Natural killer cell (primary cell): ENCODE results near the gene GSDMA. TPM values are rescaled to one million over a fixed set of nuclear protein-coding genes. Genes with fewer than 3 reads are reported as not detected.

Experiments
- ATAC-seq, 3 donors: fragments of 150-1000 bp in 2 of 3; fragments of 200-7000 bp in 1 of 3; cut with Tn5 transposase; 1 replicate in 1 of 3; 2 replicates in 2 of 3; pipeline ENCODE4 v1.10.0; 2021; ENCODE audit warnings: mild to moderate bottlenecking in 2 of 3, moderate library complexity in 2 of 3
- DNase-seq, 2 donors: peaks; one replicate each; pipeline versions ENCODE4 v3.0.0 to v3.0.0-alpha.2; 2013 to 2021; ENCODE audit warnings: mixed read lengths in 1 of 2
- H3K27ac ChIP-seq: one replicate; pipeline ENCODE4 v1.5.1; 2013; ENCODE audit warnings: mild to moderate bottlenecking, low read length
- H3K27me3 ChIP-seq: one replicate; pipeline ENCODE4 v1.6.1; 2013; ENCODE audit warnings: low read length; ENCODE audit not compliant: control insufficient read depth, insufficient read depth
- H3K36me3 ChIP-seq: one replicate; pipeline ENCODE4 v1.6.1; 2013; ENCODE audit warnings: low read length; ENCODE audit not compliant: control insufficient read depth, insufficient read depth
- H3K4me1 ChIP-seq: one replicate; pipeline ENCODE4 v1.6.1; 2013; ENCODE audit warnings: low read length; ENCODE audit not compliant: control insufficient read depth, insufficient read depth
- H3K4me3 ChIP-seq: one replicate; pipeline ENCODE4 v1.5.1; 2013; ENCODE audit warnings: low read length
- H3K9me3 ChIP-seq: one replicate; pipeline ENCODE4 v1.6.1; 2013; ENCODE audit warnings: low read length; ENCODE audit not compliant: control insufficient read depth, insufficient read depth
- H3K27ac Mint-ChIP-seq, 2 donors: one replicate each; pipeline ENCODE4 v1.8.0; 2022; ENCODE audit warnings: mild to moderate bottlenecking in 2 of 2, mixed read lengths in 2 of 2, moderate library complexity in 1 of 2
- H3K27me3 Mint-ChIP-seq, 2 donors: one replicate each; pipeline ENCODE4 v1.8.0; 2022; ENCODE audit warnings: low read depth in 2 of 2, mixed read lengths in 2 of 2
- H3K36me3 Mint-ChIP-seq: one replicate; pipeline ENCODE4 v1.8.0; 2022; ENCODE audit warnings: mixed read lengths
- H3K4me1 Mint-ChIP-seq, 2 donors: one replicate each; pipeline ENCODE4 v1.8.0; 2022; ENCODE audit warnings: mixed read lengths in 2 of 2
- H3K4me3 Mint-ChIP-seq: one replicate; pipeline ENCODE4 v1.8.0; 2022; ENCODE audit warnings: mild to moderate bottlenecking, moderate library complexity, mixed read lengths
- H3K9me3 Mint-ChIP-seq, 2 donors: one replicate each; pipeline ENCODE4 v1.8.0; 2022; ENCODE audit warnings: mixed read lengths in 2 of 2
- WGBS: methylation state at CpG from one replicate; pipeline ENCODE4 v1.1.7; 2013; ENCODE audit warnings: missing lambda C conversion rate; ENCODE audit not compliant: insufficient coverage; 5-methylcytosine and 5-hydroxymethylcytosine counted together
- intact Hi-C: fragments of 100-400 bp; cut with micrococcal nuclease; formaldehyde crosslinking; loops from one replicate; pipeline ENCODE4 v1.14.2; 2022
- total RNA-seq, 4 donors: library from RNA; stranded (reverse); fragments of 120-200 nt in 1 of 4; gene quantifications; one replicate each; pipeline versions ENCODE4 v1.2.3 to v1.2.4, GENCODE V29; 2013 to 2022
- TF ChIP-seq, protein P1 (sequence below): fragments of 200-600 bp; IDR thresholded peaks from one replicate; pipeline ENCODE4 v1.8.0; 2022; ENCODE audit warnings: antibody characterized with exemption

The GSDMA gene
- total RNA-seq, 3 donors from 2014 or later (not counting 1 experiment from before 2014, with no cell fraction given): 1.1 to 3.2 (median 2.1) TPM

DNA sequence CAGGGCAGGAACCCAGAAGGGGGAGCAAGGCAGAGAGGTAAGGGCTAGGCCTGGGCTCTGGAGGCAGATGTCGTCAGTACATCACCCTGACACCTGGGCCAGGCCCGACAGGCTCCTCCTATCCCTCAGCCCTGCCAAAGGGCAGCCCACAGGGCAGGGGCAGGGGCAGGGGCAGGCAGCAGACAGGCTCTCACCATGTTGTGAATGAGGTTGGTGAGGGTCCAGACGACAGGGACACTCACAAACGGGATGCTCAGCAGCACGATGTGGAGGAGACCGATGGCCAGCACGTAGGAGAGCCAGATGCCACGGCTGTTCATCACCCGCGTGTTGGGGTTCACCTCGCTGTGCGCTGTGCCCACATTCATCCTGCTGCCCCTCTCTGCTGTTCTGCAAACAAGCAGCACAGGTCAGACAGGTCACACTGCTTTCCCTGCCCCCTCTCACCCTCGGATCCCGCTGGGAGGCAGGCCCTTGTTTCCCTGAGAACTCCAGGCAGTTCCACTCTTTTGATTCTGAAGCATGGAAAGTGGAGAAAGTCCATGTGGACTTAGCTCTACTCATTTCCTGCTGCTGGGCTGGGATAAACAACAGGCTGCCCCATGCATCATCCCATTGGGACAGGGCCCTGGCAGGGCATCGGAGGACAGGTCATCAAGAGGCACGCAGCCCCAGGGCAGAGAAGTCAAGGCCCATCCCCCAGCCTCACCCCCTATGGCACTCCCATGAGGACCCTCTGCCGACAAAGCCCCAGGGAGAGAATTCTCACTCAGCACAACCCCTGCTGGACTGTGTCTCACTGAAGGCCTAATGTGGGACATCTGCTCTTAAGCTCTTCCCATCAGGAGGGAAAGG is 38.7 kb upstream of the GSDMA start:
- no peaks in the 10 kb centered on the region for H3K9me3 ChIP-seq
- DNase-seq: no peak
- H3K27ac ChIP-seq: no peak overlapping the region
- peak overlapping the region; percentile 22 to 96 for H3K27ac Mint-ChIP-seq
- peak overlapping the region; percentile 47 for H3K4me3 Mint-ChIP-seq
- peaks cover 43% of the 10 kb centered on the region for H3K4me1 ChIP-seq
- H3K4me3 ChIP-seq: no peak overlapping the region
- TF ChIP-seq, protein P1, sequence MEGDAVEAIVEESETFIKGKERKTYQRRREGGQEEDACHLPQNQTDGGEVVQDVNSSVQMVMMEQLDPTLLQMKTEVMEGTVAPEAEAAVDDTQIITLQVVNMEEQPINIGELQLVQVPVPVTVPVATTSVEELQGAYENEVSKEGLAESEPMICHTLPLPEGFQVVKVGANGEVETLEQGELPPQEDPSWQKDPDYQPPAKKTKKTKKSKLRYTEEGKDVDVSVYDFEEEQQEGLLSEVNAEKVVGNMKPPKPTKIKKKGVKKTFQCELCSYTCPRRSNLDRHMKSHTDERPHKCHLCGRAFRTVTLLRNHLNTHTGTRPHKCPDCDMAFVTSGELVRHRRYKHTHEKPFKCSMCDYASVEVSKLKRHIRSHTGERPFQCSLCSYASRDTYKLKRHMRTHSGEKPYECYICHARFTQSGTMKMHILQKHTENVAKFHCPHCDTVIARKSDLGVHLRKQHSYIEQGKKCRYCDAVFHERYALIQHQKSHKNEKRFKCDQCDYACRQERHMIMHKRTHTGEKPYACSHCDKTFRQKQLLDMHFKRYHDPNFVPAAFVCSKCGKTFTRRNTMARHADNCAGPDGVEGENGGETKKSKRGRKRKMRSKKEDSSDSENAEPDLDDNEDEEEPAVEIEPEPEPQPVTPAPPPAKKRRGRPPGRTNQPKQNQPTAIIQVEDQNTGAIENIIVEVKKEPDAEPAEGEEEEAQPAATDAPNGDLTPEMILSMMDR: no peak
- peaks cover 44% of the 10 kb centered on the region for H3K36me3 ChIP-seq
- no peaks in the 10 kb centered on the region for H3K9me3 Mint-ChIP-seq
- WGBS: 89% methylated on average over 17 of the region's 17 CpGs
- no peaks in the 10 kb centered on the region for H3K27me3 Mint-ChIP-seq
- H3K36me3 Mint-ChIP-seq: no peaks in the 10 kb centered on the region
- intact Hi-C loops: no loop called here
- no peak for ATAC-seq
- H3K4me1 Mint-ChIP-seq: peaks cover 36 to 52% of the 10 kb centered on the region in 2 donors
- H3K27me3 ChIP-seq: no peaks in the 10 kb centered on the region

DNA sequence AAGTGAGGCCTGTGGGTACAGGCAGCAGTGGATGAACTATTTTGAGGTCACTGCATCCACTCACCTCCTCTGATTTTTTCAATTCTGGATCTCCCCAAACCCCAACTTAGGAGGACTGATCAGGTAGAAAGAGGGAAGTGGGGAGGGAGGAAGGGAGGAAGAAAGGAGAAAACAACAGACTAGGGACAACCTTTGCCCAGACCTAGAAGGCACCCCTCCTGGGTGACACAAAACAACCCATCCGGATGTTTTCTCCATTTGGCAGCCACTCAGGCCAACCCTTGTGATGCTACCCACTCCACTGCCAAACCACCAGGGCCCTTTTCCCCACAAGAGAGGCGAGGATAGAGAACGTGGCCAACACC is 38.1 kb upstream of the GSDMA start:
- H3K4me3 ChIP-seq: no peak overlapping the region
- peak overlapping the region; percentile 96 for H3K4me3 Mint-ChIP-seq
- peaks cover 41% of the 10 kb centered on the region for H3K36me3 ChIP-seq
- DNase-seq: no peak
- peaks cover 36 to 52% of the 10 kb centered on the region in 2 donors for H3K4me1 Mint-ChIP-seq
- 77% methylated on average over 3 of the region's 3 CpGs for WGBS
- H3K27me3 Mint-ChIP-seq: no peaks in the 10 kb centered on the region
- no peaks in the 10 kb centered on the region for H3K9me3 Mint-ChIP-seq
- H3K9me3 ChIP-seq: no peaks in the 10 kb centered on the region
- intact Hi-C loops: no loop called here
- no peaks in the 10 kb centered on the region for H3K27me3 ChIP-seq
- ATAC-seq: no peak
- H3K4me1 ChIP-seq: peaks cover 43% of the 10 kb centered on the region
- TF ChIP-seq, protein P1: no peak
- no peak overlapping the region for H3K27ac ChIP-seq
- H3K27ac Mint-ChIP-seq: peak overlapping the region; percentile 22 to 96
- H3K36me3 Mint-ChIP-seq: no peaks in the 10 kb centered on the region

DNA sequence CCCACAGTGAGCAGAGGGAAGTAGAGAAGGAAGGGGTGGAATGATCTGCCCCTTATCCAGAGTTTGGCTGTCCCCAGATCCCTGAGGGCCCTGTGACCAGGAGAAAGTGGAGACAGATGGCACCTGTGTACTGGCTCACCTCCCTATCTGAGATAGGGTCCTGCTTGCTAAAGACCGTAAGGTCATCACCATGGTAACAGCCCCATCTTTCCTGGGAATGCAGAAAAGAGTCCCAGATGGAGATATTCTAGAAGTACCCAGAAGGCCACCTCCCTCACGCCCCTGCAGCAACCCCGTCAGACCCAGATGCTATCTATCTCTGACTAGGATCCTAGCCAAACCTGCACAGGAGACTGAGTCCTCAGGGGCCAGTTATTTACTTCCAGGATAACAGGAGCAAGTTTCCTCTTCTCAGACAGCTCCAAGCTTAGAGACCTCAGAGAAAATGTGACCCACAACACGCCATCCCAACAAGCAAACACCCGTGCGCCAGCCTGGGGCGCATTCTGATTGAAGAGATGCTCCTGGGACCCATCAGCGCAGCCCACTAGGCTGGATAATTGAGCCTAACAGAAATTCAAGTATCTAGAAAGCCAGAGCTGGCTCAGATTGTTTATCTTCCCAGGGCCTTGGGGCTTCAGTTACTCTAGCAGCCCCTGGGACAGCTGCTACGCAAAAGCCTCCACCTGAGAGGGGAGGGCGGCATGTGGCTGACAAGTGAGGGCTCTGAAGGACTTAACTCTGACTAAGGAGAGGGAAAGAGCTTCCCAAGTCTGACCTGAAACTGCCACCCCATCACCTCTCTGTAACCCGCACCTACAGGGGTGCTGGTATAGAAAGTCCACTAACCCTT is 37.3 kb upstream of the GSDMA start:
- WGBS: 84% methylated on average over 11 of the region's 11 CpGs

More for the DNA sequence above, 37.3 kb upstream of the GSDMA start:
- DNase-seq: no peak
- Histone ChIP-seq H3K4me3 (peak overlapping the region; percentile 77), H3K27ac (peak overlapping the region; percentile 70), H3K27me3 (no peaks in the 10 kb centered on the region), H3K9me3 (no peaks in the 10 kb centered on the region), H3K4me1 (peaks cover 43% of the 10 kb centered on the region), H3K36me3 (peaks cover 37% of the 10 kb centered on the region)
- H3K27me3 Mint-ChIP-seq: no peaks in the 10 kb centered on the region
- ATAC-seq: no peak
- no peaks in the 10 kb centered on the region for H3K36me3 Mint-ChIP-seq
- intact Hi-C loops: no loop called here
- no peaks in the 10 kb centered on the region for H3K9me3 Mint-ChIP-seq
- H3K27ac Mint-ChIP-seq: peak overlapping the region; percentile 89 to 96
- H3K4me1 Mint-ChIP-seq: peaks cover 36 to 52% of the 10 kb centered on the region in 2 donors
- TF ChIP-seq, protein P1: no peak
- H3K4me3 Mint-ChIP-seq: peak overlapping the region; percentile 96
